ENCODE measurements around the gene LNX2.

LNX2 gene

DNA sequence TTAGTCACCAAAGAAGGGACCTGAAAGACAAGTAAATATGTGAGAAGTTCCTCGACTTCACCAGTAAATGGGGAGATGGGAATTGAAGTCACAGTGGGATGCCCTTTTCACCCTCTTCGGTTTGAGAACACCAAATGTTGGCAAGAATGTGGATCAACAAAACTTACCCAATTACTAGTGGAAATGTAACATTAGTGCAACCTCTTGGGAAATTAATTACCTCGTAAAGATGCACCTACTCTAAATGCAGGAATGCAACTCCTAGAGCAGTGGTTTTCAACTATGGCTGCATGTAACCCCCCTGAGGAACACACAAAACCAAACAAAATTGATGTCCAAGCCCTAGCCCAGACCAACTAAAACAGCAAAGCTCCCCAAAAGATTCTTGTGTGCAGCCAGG is 78.1 kb downstream of the LNX2 start:
- POLR2A ChIA-PET: no interaction called here
- CTCF ChIA-PET: interaction anchor here (0.5 to 1.2 kb wide), 3 partner anchors 9 to 126 kb away, joined by 3 to 4 read pairs (median 3); no protein-coding TSS in a partner anchor
- Histone ChIP-seq H3K36me3 (ENCODE audit: control insufficient read depth in 2 of 2, insufficient read depth in 1 of 2, low read length in 2 of 2) (no peaks in the 10 kb centered on the region), H3K4me1 (ENCODE audit: control insufficient read depth, insufficient read depth, low read length) (no peaks in the 10 kb centered on the region), H3K4me3 (ENCODE audit: low read depth, low read length) (no peak overlapping the region), H3K9me3 (ENCODE audit: control insufficient read depth, insufficient read depth, low read depth, low read length) (no peaks in the 10 kb centered on the region), H3K27ac (ENCODE audit: extremely low read depth, low read depth, low read length) (no peak overlapping the region)
- TF ChIP-seq, protein P1, sequence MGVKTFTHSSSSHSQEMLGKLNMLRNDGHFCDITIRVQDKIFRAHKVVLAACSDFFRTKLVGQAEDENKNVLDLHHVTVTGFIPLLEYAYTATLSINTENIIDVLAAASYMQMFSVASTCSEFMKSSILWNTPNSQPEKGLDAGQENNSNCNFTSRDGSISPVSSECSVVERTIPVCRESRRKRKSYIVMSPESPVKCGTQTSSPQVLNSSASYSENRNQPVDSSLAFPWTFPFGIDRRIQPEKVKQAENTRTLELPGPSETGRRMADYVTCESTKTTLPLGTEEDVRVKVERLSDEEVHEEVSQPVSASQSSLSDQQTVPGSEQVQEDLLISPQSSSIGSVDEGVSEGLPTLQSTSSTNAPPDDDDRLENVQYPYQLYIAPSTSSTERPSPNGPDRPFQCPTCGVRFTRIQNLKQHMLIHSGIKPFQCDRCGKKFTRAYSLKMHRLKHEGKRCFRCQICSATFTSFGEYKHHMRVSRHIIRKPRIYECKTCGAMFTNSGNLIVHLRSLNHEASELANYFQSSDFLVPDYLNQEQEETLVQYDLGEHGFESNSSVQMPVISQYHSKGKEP (tag by site-specific recombination; IDR thresholded peaks at IDR 0.05): peak; percentile 73
- TF ChIP-seq, protein P2, sequence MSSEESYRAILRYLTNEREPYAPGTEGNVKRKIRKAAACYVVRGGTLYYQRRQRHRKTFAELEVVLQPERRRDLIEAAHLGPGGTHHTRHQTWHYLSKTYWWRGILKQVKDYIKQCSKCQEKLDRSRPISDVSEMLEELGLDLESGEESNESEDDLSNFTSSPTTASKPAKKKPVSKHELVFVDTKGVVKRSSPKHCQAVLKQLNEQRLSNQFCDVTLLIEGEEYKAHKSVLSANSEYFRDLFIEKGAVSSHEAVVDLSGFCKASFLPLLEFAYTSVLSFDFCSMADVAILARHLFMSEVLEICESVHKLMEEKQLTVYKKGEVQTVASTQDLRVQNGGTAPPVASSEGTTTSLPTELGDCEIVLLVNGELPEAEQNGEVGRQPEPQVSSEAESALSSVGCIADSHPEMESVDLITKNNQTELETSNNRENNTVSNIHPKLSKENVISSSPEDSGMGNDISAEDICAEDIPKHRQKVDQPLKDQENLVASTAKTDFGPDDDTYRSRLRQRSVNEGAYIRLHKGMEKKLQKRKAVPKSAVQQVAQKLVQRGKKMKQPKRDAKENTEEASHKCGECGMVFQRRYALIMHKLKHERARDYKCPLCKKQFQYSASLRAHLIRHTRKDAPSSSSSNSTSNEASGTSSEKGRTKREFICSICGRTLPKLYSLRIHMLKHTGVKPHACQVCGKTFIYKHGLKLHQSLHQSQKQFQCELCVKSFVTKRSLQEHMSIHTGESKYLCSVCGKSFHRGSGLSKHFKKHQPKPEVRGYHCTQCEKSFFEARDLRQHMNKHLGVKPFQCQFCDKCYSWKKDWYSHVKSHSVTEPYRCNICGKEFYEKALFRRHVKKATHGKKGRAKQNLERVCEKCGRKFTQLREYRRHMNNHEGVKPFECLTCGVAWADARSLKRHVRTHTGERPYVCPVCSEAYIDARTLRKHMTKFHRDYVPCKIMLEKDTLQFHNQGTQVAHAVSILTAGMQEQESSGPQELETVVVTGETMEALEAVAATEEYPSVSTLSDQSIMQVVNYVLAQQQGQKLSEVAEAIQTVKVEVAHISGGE (tag by site-specific recombination; conservative IDR thresholded peaks at IDR 0.05; ENCODE audit: low read depth): no peak

DNA sequence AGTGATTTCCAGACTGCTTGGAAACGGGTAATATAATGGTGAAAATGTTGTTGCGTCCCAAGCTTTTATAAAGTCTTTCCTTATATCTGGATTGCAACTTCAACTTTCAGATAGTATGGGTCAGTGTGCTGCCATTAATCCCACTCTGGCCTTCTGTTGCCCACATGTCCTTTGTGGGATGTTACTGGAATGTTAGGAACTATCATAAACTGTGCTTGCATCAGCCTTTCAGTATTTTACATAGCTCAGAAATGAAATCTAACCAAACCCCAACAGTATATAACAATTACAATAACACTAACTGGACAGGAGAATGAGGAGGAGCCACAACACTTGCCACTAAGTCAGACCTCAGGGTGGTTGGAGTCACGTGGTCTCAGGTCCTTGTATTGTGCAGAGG is 78.9 kb downstream of the LNX2 start:
- H3K4me3 ChIP-seq (ENCODE audit: low read depth, low read length): no peak overlapping the region
- TF ChIP-seq, protein P3, sequence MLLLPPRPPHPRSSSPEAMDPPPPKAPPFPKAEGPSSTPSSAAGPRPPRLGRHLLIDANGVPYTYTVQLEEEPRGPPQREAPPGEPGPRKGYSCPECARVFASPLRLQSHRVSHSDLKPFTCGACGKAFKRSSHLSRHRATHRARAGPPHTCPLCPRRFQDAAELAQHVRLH (tag by site-specific recombination; IDR thresholded peaks at IDR 0.05): no peak
- TF ChIP-seq ZBTB7A (tag by site-specific recombination; IDR thresholded peaks at IDR 0.05; ENCODE audit: low read depth): no peak
- no peak for TF ChIP-seq ZFHX2 (tag by site-specific recombination; conservative IDR thresholded peaks at IDR 0.05)
- no peak for TF ChIP-seq ZNF175 (tag by site-specific recombination; IDR thresholded peaks at IDR 0.05)
- TF ChIP-seq ZNF624 (tag by site-specific recombination; IDR thresholded peaks at IDR 0.05): no peak
- no peak for TF ChIP-seq ZIC2 (tag by site-specific recombination; IDR thresholded peaks at IDR 0.05)
- TF ChIP-seq ZNF404 (tag by site-specific recombination; IDR thresholded peaks at IDR 0.05): no peak
- TF ChIP-seq ZNF777 (tag by site-specific recombination; IDR thresholded peaks at IDR 0.05; ENCODE audit: borderline replicate concordance): no peak
- TF ChIP-seq PRDM1 (tag by site-specific recombination; IDR thresholded peaks at IDR 0.05): no peak
- no peak for TF ChIP-seq GLIS2 (tag by site-specific recombination; IDR thresholded peaks at IDR 0.05)
- TF ChIP-seq ZNF747 (tag by site-specific recombination; IDR thresholded peaks at IDR 0.05): no peak
- TF ChIP-seq ZNF768 (tag by site-specific recombination; IDR thresholded peaks at IDR 0.05): no peak
- CTCF ChIA-PET: interaction anchor here (1.0 kb wide), 1 partner anchor 28 kb away, joined by 4 read pairs; no protein-coding TSS in a partner anchor
- no peaks in the 10 kb centered on the region for H3K9me3 ChIP-seq (ENCODE audit: control insufficient read depth, insufficient read depth, low read depth, low read length)
- H3K36me3 ChIP-seq (ENCODE audit: control insufficient read depth in 2 of 2, insufficient read depth in 1 of 2, low read length in 2 of 2): no peaks in the 10 kb centered on the region
- no peak overlapping the region for H3K27ac ChIP-seq (ENCODE audit: extremely low read depth, low read depth, low read length)
- no peaks in the 10 kb centered on the region for H3K4me1 ChIP-seq (ENCODE audit: control insufficient read depth, insufficient read depth, low read length)
- POLR2A ChIA-PET: interaction anchor here (0.7 kb wide), 1 partner anchor 186 kb away, joined by 5 read pairs; no protein-coding TSS in a partner anchor

DNA sequence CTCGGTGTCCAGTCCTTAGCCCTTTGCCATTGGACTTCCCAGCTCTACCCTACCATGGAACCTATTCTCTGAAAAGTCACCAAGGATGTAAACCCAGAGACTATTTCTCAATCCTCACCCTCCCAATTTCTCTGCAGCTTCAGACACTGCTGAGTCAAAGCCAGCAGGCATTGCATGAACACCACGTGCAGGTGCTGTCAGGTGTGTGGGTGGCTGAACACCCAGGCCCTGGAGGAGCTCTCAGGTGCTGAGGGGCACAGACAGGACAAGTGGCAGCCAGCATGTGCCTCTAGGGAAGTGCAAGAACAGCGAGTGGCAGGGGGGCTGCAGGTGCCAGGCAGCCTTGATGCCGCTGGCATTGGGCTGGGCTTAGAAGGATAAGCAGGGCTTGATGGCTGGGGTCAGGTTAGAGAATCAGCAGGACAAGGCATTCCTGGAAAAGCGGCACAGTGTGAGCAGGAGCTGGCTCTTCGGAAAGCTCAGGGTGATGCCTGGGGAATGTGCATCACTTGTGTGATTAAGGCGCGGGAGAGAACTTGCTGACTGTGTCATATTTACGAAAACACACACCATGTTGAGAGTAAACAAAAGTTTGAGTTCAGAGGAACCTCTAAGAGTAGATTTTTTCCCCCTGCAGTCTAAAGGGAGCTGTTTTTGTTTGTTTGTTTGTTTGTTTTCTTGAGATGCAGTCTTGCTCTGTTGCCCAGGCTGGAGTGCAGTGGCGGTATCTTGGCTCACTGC is 83.8 kb downstream of the LNX2 start:
- no peaks in the 10 kb centered on the region for H3K9me3 ChIP-seq (ENCODE audit: control insufficient read depth, insufficient read depth, low read depth, low read length)
- ChIA-PET POLR2A (no interaction called here), CTCF (interaction anchor here (0.6 kb wide), 1 partner anchor 65 kb away, joined by 3 read pairs; no protein-coding TSS in a partner anchor)
- TF ChIP-seq PRDM4 (tag by site-specific recombination; IDR thresholded peaks at IDR 0.05) (no peak), TSHZ1 (tag by site-specific recombination; IDR thresholded peaks at IDR 0.05; ENCODE audit: borderline replicate concordance) (no peak)
- H3K4me1 ChIP-seq (ENCODE audit: control insufficient read depth, insufficient read depth, low read length): no peaks in the 10 kb centered on the region
- no peaks in the 10 kb centered on the region for H3K36me3 ChIP-seq (ENCODE audit: control insufficient read depth in 2 of 2, insufficient read depth in 1 of 2, low read length in 2 of 2)
- no peak overlapping the region for H3K4me3 ChIP-seq (ENCODE audit: low read depth, low read length)
- no peak overlapping the region for H3K27ac ChIP-seq (ENCODE audit: extremely low read depth, low read depth, low read length)

Data from HEK293 (cell line).